GM12878 (cell line): ENCODE results near the gene BICC1. TPM values are rescaled to one million over a fixed set of nuclear protein-coding genes. Genes with fewer than 3 reads are reported as not detected.

Experiments used
- ATAC-seq: fragments of 200-7000 bp; cut with Tn5 transposase; 3 replicates; pipeline ENCODE4 v1.9.1; 2020; ENCODE audit warnings: mild to moderate bottlenecking, moderate library complexity
- BruUV-seq: library from RNA; stranded (reverse); fragments of 400-500 nt; replicated peaks from 2 replicates; lab custom pipeline; 2021; lab: Mats Ljungman, UMichigan
- CTCF ChIA-PET: fragments of 300-600 bp; sonication (Branson Sonifier 250); formaldehyde crosslinking; extraction: SDS; loops from one replicate; lab custom pipeline; 2021; ENCODE audit warnings: inconsistent platforms; lab: Yijun Ruan, JAX
- POLR2A ChIA-PET: fragments of 350-600 bp; formaldehyde crosslinking; extraction: SDS; loops from one replicate; lab custom pipeline; 2021; ENCODE audit warnings: inconsistent platforms; lab: Charles Lee
- RAD21 ChIA-PET: fragments of 300-600 bp; sonication (Branson Sonifier 250); formaldehyde crosslinking; loops from one replicate; lab custom pipeline; 2023; ENCODE audit warnings: antibody characterized with exemption; ENCODE audit not compliant: unreplicated experiment; lab: Charles Lee
- SMC1A ChIA-PET: fragments of 300-600 bp; sonication (Branson Sonifier 250); formaldehyde crosslinking; loops from one replicate; lab custom pipeline; 2023; ENCODE audit not compliant: unreplicated experiment, uncharacterized antibody; lab: Charles Lee
- DNase-seq: peaks from one replicate; pipeline ENCODE4 v3.0.0-alpha.2; 2011; ENCODE audit warnings: low read depth, low spot score
- FAIRE-seq: peaks from 3 replicates; lab custom pipeline; 2011; peaks lifted over from hg19 to GRCh38; lab: Jason Lieb, UNC
- H2AFZ ChIP-seq: 2 replicates; pipeline ENCODE4 v1.6.0; 2011; ENCODE audit warnings: low read depth, low read length, control low read depth; ENCODE audit not compliant: control insufficient read depth
- H3K27ac ChIP-seq: 2 replicates; pipeline ENCODE4 v1.5.1; 2011; ENCODE audit warnings: control low read depth; ENCODE audit not compliant: control insufficient read depth, insufficient read depth
- H3K27me3 ChIP-seq, 2 experiments: replicated peaks in 1 of 2; 2 replicates each; pipeline versions ENCODE4 v1.6.0 to v1.6.1; 2011; ENCODE audit warnings: low read length in 1 of 2; ENCODE audit not compliant: control insufficient read depth in 2 of 2, insufficient read depth in 2 of 2
- H3K36me3 ChIP-seq, 2 experiments: 2 replicates each; pipeline ENCODE4 v1.5.1; 2011; ENCODE audit warnings: low read length in 1 of 2; ENCODE audit not compliant: control insufficient read depth in 2 of 2, insufficient read depth in 2 of 2
- H3K4me1 ChIP-seq: 2 replicates; pipeline ENCODE4 v1.6.1; 2011; ENCODE audit warnings: mild to moderate bottlenecking, low read length, moderate library complexity, mixed read lengths; ENCODE audit not compliant: control insufficient read depth, insufficient read depth
- H3K4me2 ChIP-seq: 2 replicates; pipeline ENCODE4 v1.6.0; 2011; ENCODE audit warnings: control low read depth; ENCODE audit not compliant: control insufficient read depth, insufficient read depth
- H3K4me3 ChIP-seq: fragments of 200-600 bp; sonication (generic); 2 replicates; pipeline ENCODE4 v1.5.1; 2016
- H3K79me2 ChIP-seq: 2 replicates; pipeline ENCODE4 v1.6.0; 2011; ENCODE audit warnings: low read length; ENCODE audit not compliant: control insufficient read depth, insufficient read depth
- H3K9ac ChIP-seq: 2 replicates; pipeline ENCODE4 v1.8.0; 2011; ENCODE audit warnings: low read length, control low read depth, mixed read lengths; ENCODE audit not compliant: control insufficient read depth, insufficient read depth
- H3K9me3 ChIP-seq: replicated peaks from 3 replicates; pipeline ENCODE4 v1.5.1; 2011; ENCODE audit warnings: mild to moderate bottlenecking, low read length; ENCODE audit not compliant: control insufficient read depth, insufficient read depth
- H4K20me1 ChIP-seq: 2 replicates; pipeline ENCODE4 v1.6.0; 2011; ENCODE audit not compliant: control insufficient read depth, insufficient read depth
- EED ChIP-seq: sonication (generic); IDR thresholded peaks from 2 replicates; pipeline ENCODE4 v1.6.1; 2016; ENCODE audit warnings: antibody characterized with exemption, low read depth
- FOS ChIP-seq: IDR thresholded peaks from 3 replicates; pipeline ENCODE4 v1.6.1; 2011; ENCODE audit warnings: borderline replicate concordance; ENCODE audit not compliant: insufficient read length; ENCODE audit errors: extremely low read depth
- FOXK2 ChIP-seq: fragments of 450-650 bp; IDR thresholded peaks from 2 replicates; pipeline ENCODE4 v1.6.1; 2017; ENCODE audit warnings: mild to moderate bottlenecking, moderate library complexity
- HDAC6 ChIP-seq: fragments of 200-600 bp; sonication (generic); IDR thresholded peaks from one replicate; pipeline ENCODE4 v1.8.0; 2017; ENCODE audit warnings: antibody characterized with exemption; ENCODE audit not compliant: unreplicated experiment
- HDGF ChIP-seq: fragments of 450-650 bp; IDR thresholded peaks from 2 replicates; pipeline ENCODE4 v1.6.1; 2016; ENCODE audit warnings: antibody characterized with exemption
- IRF4 ChIP-seq: IDR thresholded peaks from 2 replicates; pipeline ENCODE4 v1.6.1; 2011; ENCODE audit warnings: low read depth, low read length
- MYB ChIP-seq: fragments of 150-350 bp; IDR thresholded peaks from 2 replicates; pipeline ENCODE4 v1.6.1; 2014; ENCODE audit warnings: mild to moderate bottlenecking, low read depth, low read length, borderline replicate concordance
- RUNX3 ChIP-seq: IDR thresholded peaks from 2 replicates; pipeline ENCODE4 v1.6.1; 2012; ENCODE audit warnings: low read length, inconsistent platforms
- TAF1 ChIP-seq: IDR thresholded peaks from 2 replicates; pipeline ENCODE4 v1.6.1; 2011; ENCODE audit warnings: mild to moderate bottlenecking, low read depth, low read length, borderline replicate concordance
- ZNF622 ChIP-seq: fragments of 450-650 bp; IDR thresholded peaks from 2 replicates; pipeline ENCODE4 v1.6.1; 2017; ENCODE audit warnings: mild to moderate bottlenecking, inconsistent platforms
- WGBS: methylation state at CpG from one replicate; pipeline ENCODE4 v1.1.6; 2016; ENCODE audit warnings: low lambda C conversion rate; ENCODE audit not compliant: insufficient replicate concordance, insufficient coverage; ENCODE audit errors: missing lambda C conversion rate; 5-methylcytosine and 5-hydroxymethylcytosine counted together
- in situ Hi-C: fragments of 300-500 bp; cut with MboI; formaldehyde crosslinking; loops from 9 replicates; pipeline ENCODE4 v1.14.3; 2018; ENCODE audit warnings: mixed read lengths
- intact Hi-C: fragments of 100-400 bp; cut with micrococcal nuclease; formaldehyde crosslinking; loops from one replicate; pipeline ENCODE4 v1.14.2; 2022; ENCODE audit not compliant: unreplicated experiment
- polyA plus RNA-seq, 11 experiments: library from polyadenylated mRNA; depleted of rRNA in 4 of 11; unstranded in 6 of 11; stranded (reverse) in 5 of 11; fragments of >200 nt; fragmentation: Nextera tagmentation in 4 of 11; fragmentation: Illumina TruSeq in 1 of 11; extraction: Ambion mirVana in 4 of 11; extraction: Trizol in 1 of 11; gene quantifications; 1 replicate in 1 of 11; 2 replicates in 10 of 11; pipeline versions ENCODE4 v1.2.1 to v1.2.3, GENCODE V29; 2011 to 2016; ENCODE audit warnings: inconsistent platforms in 2 of 11, missing spikeins in 2 of 11, low read depth in 1 of 11
- total RNA-seq, 4 experiments: library from RNA; depleted of rRNA in 3 of 4; stranded (reverse); fragments of >200 nt in 3 of 4; fragmentation: Illumina TruSeq in 1 of 4; extraction: Trizol in 1 of 4; gene quantifications; 2 replicates each; pipeline versions ENCODE4 v1.2.1 to v1.2.3, GENCODE V29; 2013 to 2021
- TF ChIP-seq, protein P1 (sequence below): IDR thresholded peaks from 2 replicates; pipeline ENCODE4 v1.6.1; 2012; ENCODE audit warnings: mild to moderate bottlenecking, low read depth, low read length
- TF ChIP-seq, protein P2 (sequence below): fragments of 450-650 bp; IDR thresholded peaks from 2 replicates; pipeline ENCODE4 v1.6.1; 2017; ENCODE audit warnings: low read depth, mild to moderate bottlenecking, moderate library complexity
- TF ChIP-seq, protein P3 (sequence below): fragments of 150-350 bp; IDR thresholded peaks from 2 replicates; pipeline ENCODE4 v1.6.1; 2014; ENCODE audit warnings: mild to moderate bottlenecking, low read depth, low read length
- TF ChIP-seq, protein P4 (sequence below): fragments of 450-650 bp; IDR thresholded peaks from 2 replicates; pipeline ENCODE4 v1.6.1; 2018; ENCODE audit warnings: borderline replicate concordance, mild to moderate bottlenecking; ENCODE audit not compliant: partially characterized antibody

BICC1 gene
- total and polyA plus RNA-seq, 10 of the 15 experiments (the other 5 are each of a cell fraction or from before 2014, with no cell fraction given) = 0.01 to 0.10 (median 0.04) TPM; not detected in 5

DNA sequence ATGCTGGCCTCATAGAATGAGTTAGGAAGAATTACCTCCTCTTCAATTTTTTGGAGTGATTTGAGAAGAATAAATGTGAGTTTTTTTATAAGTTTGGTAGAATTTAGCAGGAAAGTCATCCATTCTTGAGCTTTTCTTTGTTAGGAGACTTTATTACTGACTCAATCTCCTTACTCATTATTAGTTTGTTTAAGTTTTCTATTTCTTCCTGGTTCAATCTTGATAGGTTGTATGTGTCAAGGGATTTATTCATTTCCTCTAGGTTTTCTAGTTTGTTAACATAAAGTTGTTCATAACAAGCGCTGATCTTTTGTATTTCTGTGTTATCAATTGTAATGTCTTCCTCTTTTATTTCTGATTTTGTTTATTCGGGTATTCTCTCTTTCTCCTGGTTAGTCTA, 47.4 kb downstream of the BICC1 start:
- no peak overlapping the region for H3K4me3 ChIP-seq
- SMC1A ChIA-PET = no interaction called here
- CTCF ChIA-PET = no interaction called here
- POLR2A ChIA-PET = no interaction called here
- H3K27me3 ChIP-seq = no peaks in the 10 kb centered on the region
- no peak overlapping the region for H2AFZ ChIP-seq
- RAD21 ChIA-PET = no interaction called here
- BruUV-seq = no TSS peak
- no peak overlapping the region for H3K9ac ChIP-seq
- ATAC-seq (no peak), DNase-seq (no peak), FAIRE-seq (no peak)
- no peaks in the 10 kb centered on the region for H3K36me3 ChIP-seq
- WGBS = 20% methylated on average over 2 of the region's 2 CpGs
- H3K4me2 ChIP-seq = no peak overlapping the region
- H3K27ac ChIP-seq = no peak overlapping the region
- H3K79me2 ChIP-seq = no peaks in the 10 kb centered on the region
- no peaks in the 10 kb centered on the region for H4K20me1 ChIP-seq
- intact Hi-C loops = no loop called here
- no peaks in the 10 kb centered on the region for H3K4me1 ChIP-seq
- in situ Hi-C loops = no loop called here
- H3K9me3 ChIP-seq = no peaks in the 10 kb centered on the region
- TF ChIP-seq, protein P1, sequence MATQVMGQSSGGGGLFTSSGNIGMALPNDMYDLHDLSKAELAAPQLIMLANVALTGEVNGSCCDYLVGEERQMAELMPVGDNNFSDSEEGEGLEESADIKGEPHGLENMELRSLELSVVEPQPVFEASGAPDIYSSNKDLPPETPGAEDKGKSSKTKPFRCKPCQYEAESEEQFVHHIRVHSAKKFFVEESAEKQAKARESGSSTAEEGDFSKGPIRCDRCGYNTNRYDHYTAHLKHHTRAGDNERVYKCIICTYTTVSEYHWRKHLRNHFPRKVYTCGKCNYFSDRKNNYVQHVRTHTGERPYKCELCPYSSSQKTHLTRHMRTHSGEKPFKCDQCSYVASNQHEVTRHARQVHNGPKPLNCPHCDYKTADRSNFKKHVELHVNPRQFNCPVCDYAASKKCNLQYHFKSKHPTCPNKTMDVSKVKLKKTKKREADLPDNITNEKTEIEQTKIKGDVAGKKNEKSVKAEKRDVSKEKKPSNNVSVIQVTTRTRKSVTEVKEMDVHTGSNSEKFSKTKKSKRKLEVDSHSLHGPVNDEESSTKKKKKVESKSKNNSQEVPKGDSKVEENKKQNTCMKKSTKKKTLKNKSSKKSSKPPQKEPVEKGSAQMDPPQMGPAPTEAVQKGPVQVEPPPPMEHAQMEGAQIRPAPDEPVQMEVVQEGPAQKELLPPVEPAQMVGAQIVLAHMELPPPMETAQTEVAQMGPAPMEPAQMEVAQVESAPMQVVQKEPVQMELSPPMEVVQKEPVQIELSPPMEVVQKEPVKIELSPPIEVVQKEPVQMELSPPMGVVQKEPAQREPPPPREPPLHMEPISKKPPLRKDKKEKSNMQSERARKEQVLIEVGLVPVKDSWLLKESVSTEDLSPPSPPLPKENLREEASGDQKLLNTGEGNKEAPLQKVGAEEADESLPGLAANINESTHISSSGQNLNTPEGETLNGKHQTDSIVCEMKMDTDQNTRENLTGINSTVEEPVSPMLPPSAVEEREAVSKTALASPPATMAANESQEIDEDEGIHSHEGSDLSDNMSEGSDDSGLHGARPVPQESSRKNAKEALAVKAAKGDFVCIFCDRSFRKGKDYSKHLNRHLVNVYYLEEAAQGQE = no peak
- TF ChIP-seq TAF1 = no peak
- no peak for TF ChIP-seq RUNX3
- no peak for TF ChIP-seq FOS
- TF ChIP-seq FOXK2 = no peak
- no peak for TF ChIP-seq HDAC6
- TF ChIP-seq, protein P2, sequence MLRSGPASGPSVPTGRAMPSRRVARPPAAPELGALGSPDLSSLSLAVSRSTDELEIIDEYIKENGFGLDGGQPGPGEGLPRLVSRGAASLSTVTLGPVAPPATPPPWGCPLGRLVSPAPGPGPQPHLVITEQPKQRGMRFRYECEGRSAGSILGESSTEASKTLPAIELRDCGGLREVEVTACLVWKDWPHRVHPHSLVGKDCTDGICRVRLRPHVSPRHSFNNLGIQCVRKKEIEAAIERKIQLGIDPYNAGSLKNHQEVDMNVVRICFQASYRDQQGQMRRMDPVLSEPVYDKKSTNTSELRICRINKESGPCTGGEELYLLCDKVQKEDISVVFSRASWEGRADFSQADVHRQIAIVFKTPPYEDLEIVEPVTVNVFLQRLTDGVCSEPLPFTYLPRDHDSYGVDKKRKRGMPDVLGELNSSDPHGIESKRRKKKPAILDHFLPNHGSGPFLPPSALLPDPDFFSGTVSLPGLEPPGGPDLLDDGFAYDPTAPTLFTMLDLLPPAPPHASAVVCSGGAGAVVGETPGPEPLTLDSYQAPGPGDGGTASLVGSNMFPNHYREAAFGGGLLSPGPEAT = no peak
- no peak for TF ChIP-seq HDGF
- TF ChIP-seq MYB = no peak
- TF ChIP-seq, protein P3, sequence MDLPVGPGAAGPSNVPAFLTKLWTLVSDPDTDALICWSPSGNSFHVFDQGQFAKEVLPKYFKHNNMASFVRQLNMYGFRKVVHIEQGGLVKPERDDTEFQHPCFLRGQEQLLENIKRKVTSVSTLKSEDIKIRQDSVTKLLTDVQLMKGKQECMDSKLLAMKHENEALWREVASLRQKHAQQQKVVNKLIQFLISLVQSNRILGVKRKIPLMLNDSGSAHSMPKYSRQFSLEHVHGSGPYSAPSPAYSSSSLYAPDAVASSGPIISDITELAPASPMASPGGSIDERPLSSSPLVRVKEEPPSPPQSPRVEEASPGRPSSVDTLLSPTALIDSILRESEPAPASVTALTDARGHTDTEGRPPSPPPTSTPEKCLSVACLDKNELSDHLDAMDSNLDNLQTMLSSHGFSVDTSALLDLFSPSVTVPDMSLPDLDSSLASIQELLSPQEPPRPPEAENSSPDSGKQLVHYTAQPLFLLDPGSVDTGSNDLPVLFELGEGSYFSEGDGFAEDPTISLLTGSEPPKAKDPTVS = no peak
- TF ChIP-seq ZNF622 = no peak
- TF ChIP-seq EED = no peak
- TF ChIP-seq, protein P4, sequence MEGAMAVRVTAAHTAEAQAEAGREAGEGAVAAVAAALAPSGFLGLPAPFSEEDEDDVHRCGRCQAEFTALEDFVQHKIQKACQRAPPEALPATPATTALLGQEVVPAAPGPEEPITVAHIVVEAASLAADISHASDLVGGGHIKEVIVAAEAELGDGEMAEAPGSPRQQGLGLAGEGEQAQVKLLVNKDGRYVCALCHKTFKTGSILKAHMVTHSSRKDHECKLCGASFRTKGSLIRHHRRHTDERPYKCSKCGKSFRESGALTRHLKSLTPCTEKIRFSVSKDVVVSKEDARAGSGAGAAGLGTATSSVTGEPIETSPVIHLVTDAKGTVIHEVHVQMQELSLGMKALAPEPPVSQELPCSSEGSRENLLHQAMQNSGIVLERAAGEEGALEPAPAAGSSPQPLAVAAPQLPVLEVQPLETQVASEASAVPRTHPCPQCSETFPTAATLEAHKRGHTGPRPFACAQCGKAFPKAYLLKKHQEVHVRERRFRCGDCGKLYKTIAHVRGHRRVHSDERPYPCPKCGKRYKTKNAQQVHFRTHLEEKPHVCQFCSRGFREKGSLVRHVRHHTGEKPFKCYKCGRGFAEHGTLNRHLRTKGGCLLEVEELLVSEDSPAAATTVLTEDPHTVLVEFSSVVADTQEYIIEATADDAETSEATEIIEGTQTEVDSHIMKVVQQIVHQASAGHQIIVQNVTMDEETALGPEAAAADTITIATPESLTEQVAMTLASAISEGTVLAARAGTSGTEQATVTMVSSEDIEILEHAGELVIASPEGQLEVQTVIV = no peak
- TF ChIP-seq IRF4 = no peak
